ENCODE measurements around the gene PRKCZ. TPM values are rescaled to one million over a fixed set of nuclear protein-coding genes. Genes with fewer than 3 reads are reported as not detected.
A peak's percentile ranks its signal among the peaks of the same experiment; 100 is the strongest.

The PRKCZ gene
- polyA plus RNA-seq = 68.6 TPM
- long read RNA-seq, donor 1, transcript PRKCZ-201 (18 exons, 2,326 nt) = major isoform, 8 of 13 reads
- long read RNA-seq, donor 1, partial matches to known transcripts = 5 of 13 reads
- long read RNA-seq, donor 1, other reads (novel, unspliced or antisense) = 0 of 13 reads
- long read RNA-seq, donor 2, transcript PRKCZ-201 (18 exons, 2,326 nt) = major isoform, 7 of 34 reads
- long read RNA-seq, donor 2, partial matches to known transcripts = 25 of 34 reads
- long read RNA-seq, donor 2, other reads (novel, unspliced or antisense) = 0 of 34 reads
- long read RNA-seq, donor 3 = 0 reads
- long read RNA-seq, donor 4 = 0 reads
- long read RNA-seq, donor 5, transcript PRKCZ-201 (18 exons, 2,326 nt) = major isoform, 8 of 45 reads
- long read RNA-seq, donor 5, partial matches to known transcripts = 17 of 45 reads
- long read RNA-seq, donor 5, other reads (novel, unspliced or antisense) = 19 of 45 reads
- long read RNA-seq, donor 6, transcript PRKCZ-201 (18 exons, 2,326 nt) = major isoform, 14 of 157 reads
- long read RNA-seq, donor 6, partial matches to known transcripts = 73 of 157 reads
- long read RNA-seq, donor 6, other reads (novel, unspliced or antisense) = 69 of 157 reads
- long read RNA-seq, donor 7, partial matches to known transcripts = 24 of 41 reads
- long read RNA-seq, donor 7, other reads (novel, unspliced or antisense) = 14 of 41 reads
- long read RNA-seq, donor 8, transcript PRKCZ-201 (18 exons, 2,326 nt) = major isoform, 6 of 17 reads
- long read RNA-seq, donor 8, partial matches to known transcripts = 11 of 17 reads
- long read RNA-seq, donor 8, other reads (novel, unspliced or antisense) = 0 of 17 reads
- long read RNA-seq, donor 9, transcript PRKCZ-201 (18 exons, 2,326 nt) = major isoform, 9 of 26 reads
- long read RNA-seq, donor 9, partial matches to known transcripts = 15 of 26 reads
- long read RNA-seq, donor 9, other reads (novel, unspliced or antisense) = 0 of 26 reads
- long read RNA-seq, donor 10, transcript PRKCZ-201 (18 exons, 2,326 nt) = major isoform, 20 of 119 reads
- long read RNA-seq, donor 10, partial matches to known transcripts = 66 of 119 reads
- long read RNA-seq, donor 10, other reads (novel, unspliced or antisense) = 32 of 119 reads
- long read RNA-seq, donor 11, transcript PRKCZ-201 (18 exons, 2,326 nt) = major isoform, 11 of 19 reads
- long read RNA-seq, donor 11, partial matches to known transcripts = 7 of 19 reads
- long read RNA-seq, donor 11, other reads (novel, unspliced or antisense) = 0 of 19 reads

GRCh38 chr1:2049718-2050431, at the start of gene PRKCZ:
TSS of gene PRKCZ (plus strand) at chr1:2050411. CDS start at chr1:2050631, 220 bp downstream.
- DNase-seq = peak; percentile 91 to 97
- H3K9me3 ChIP-seq (ENCODE audit: control insufficient read depth, low read depth, low read length) = no peaks in the 10 kb centered on the region
- H3K4me3 ChIP-seq (ENCODE audit: low read length) = peak within 1 kb of the TSS; percentile 79
- H3K27ac ChIP-seq (ENCODE audit: low read length) = peak within 1 kb of the TSS; percentile 99
- peaks cover 60% of the 10 kb centered on the region for H3K4me1 ChIP-seq (ENCODE audit: control insufficient read depth, insufficient read depth, low read length)
- H3K27me3 ChIP-seq (ENCODE audit: control insufficient read depth, insufficient read depth, low read length) = peaks cover 19% of the 10 kb centered on the region
- no CpG with 5 or more reads among the region's 83 CpGs for WGBS (ENCODE audit: insufficient coverage, low lambda C conversion rate)
- H3K36me3 ChIP-seq (ENCODE audit: control insufficient read depth, insufficient read depth, low read length) = no peaks in the 10 kb centered on the region

GRCh38 chr1:2000432-2000831, 49.8 kb upstream of the PRKCZ start:
- Histone ChIP-seq H3K4me1 (ENCODE audit: control insufficient read depth, insufficient read depth, low read length) (peaks cover 3% of the 10 kb centered on the region), H3K9me3 (ENCODE audit: control insufficient read depth, low read depth, low read length) (peaks cover 3% of the 10 kb centered on the region), H3K27me3 (ENCODE audit: control insufficient read depth, insufficient read depth, low read length) (peaks cover 25% of the 10 kb centered on the region), H3K4me3 (ENCODE audit: low read length) (no peak overlapping the region), H3K27ac (ENCODE audit: low read length) (no peak overlapping the region), H3K36me3 (ENCODE audit: control insufficient read depth, insufficient read depth, low read length) (no peaks in the 10 kb centered on the region)
- WGBS (ENCODE audit: insufficient coverage, low lambda C conversion rate) = no CpG with 5 or more reads among the region's 7 CpGs
- no peak for DNase-seq

- DNase-seq = no peak
- Histone ChIP-seq H3K4me1 (ENCODE audit: control insufficient read depth, insufficient read depth, low read length) (peaks cover 3% of the 10 kb centered on the region), H3K4me3 (ENCODE audit: low read length) (no peak overlapping the region), H3K36me3 (ENCODE audit: control insufficient read depth, insufficient read depth, low read length) (no peaks in the 10 kb centered on the region), H3K27ac (ENCODE audit: low read length) (no peak overlapping the region), H3K9me3 (ENCODE audit: control insufficient read depth, low read depth, low read length) (peaks cover 3% of the 10 kb centered on the region), H3K27me3 (ENCODE audit: control insufficient read depth, insufficient read depth, low read length) (peaks cover 26% of the 10 kb centered on the region)
- WGBS (ENCODE audit: insufficient coverage, low lambda C conversion rate) = no CpG with 5 or more reads among the region's 9 CpGs
Measured at GRCh38 chr1:2000850-2001249, 49.4 kb upstream of the PRKCZ start.

GRCh38 chr1:2001773-2002411, 48.3 kb upstream of the PRKCZ start:
- no peaks in the 10 kb centered on the region for H3K36me3 ChIP-seq (ENCODE audit: control insufficient read depth, insufficient read depth, low read length)
- peaks cover 30% of the 10 kb centered on the region for H3K27me3 ChIP-seq (ENCODE audit: control insufficient read depth, insufficient read depth, low read length)
- H3K4me1 ChIP-seq (ENCODE audit: control insufficient read depth, insufficient read depth, low read length) = peaks cover 3% of the 10 kb centered on the region
- H3K27ac ChIP-seq (ENCODE audit: low read length) = no peak overlapping the region
- no peak for DNase-seq
- 100% methylated on average over 1 of the region's 13 CpGs for WGBS (ENCODE audit: insufficient coverage, low lambda C conversion rate)
- H3K4me3 ChIP-seq (ENCODE audit: low read length) = no peak overlapping the region
- H3K9me3 ChIP-seq (ENCODE audit: control insufficient read depth, low read depth, low read length) = peaks cover 3% of the 10 kb centered on the region

GRCh38 chr1:2003541-2004131, 46.6 kb upstream of the PRKCZ start, which contains the start of gene CFAP74:
TSS of gene CFAP74 (minus strand) at chr1:2003786. CDS start at chr1:1990956, 12,830 bp downstream.
- Histone ChIP-seq H3K9me3 (ENCODE audit: control insufficient read depth, low read depth, low read length) (peaks cover 3% of the 10 kb centered on the region), H3K27me3 (ENCODE audit: control insufficient read depth, insufficient read depth, low read length) (peaks cover 35% of the 10 kb centered on the region), H3K4me1 (ENCODE audit: control insufficient read depth, insufficient read depth, low read length) (peaks cover 3% of the 10 kb centered on the region), H3K36me3 (ENCODE audit: control insufficient read depth, insufficient read depth, low read length) (no peaks in the 10 kb centered on the region), H3K4me3 (ENCODE audit: low read length) (no peak within 1 kb of the TSS), H3K27ac (ENCODE audit: low read length) (no peak within 1 kb of the TSS)
- WGBS (ENCODE audit: insufficient coverage, low lambda C conversion rate) = no CpG with 5 or more reads among the region's 49 CpGs
- peak in 1 of 2 donors; percentile 46 for DNase-seq

- no peak overlapping the region for H3K27ac ChIP-seq (ENCODE audit: low read length)
- H3K36me3 ChIP-seq (ENCODE audit: control insufficient read depth, insufficient read depth, low read length) = no peaks in the 10 kb centered on the region
- H3K4me3 ChIP-seq (ENCODE audit: low read length) = no peak overlapping the region
- H3K27me3 ChIP-seq (ENCODE audit: control insufficient read depth, insufficient read depth, low read length) = peaks cover 35% of the 10 kb centered on the region
- 47% methylated on average over 3 of the region's 21 CpGs for WGBS (ENCODE audit: insufficient coverage, low lambda C conversion rate)
- no peak for DNase-seq
- H3K9me3 ChIP-seq (ENCODE audit: control insufficient read depth, low read depth, low read length) = peaks cover 3% of the 10 kb centered on the region
- H3K4me1 ChIP-seq (ENCODE audit: control insufficient read depth, insufficient read depth, low read length) = peaks cover 3% of the 10 kb centered on the region
Measured at GRCh38 chr1:2004856-2005255, 45.4 kb upstream of the PRKCZ start.

- Histone ChIP-seq H3K9me3 (ENCODE audit: control insufficient read depth, low read depth, low read length) (no peaks in the 10 kb centered on the region), H3K4me1 (ENCODE audit: control insufficient read depth, insufficient read depth, low read length) (no peaks in the 10 kb centered on the region), H3K36me3 (ENCODE audit: control insufficient read depth, insufficient read depth, low read length) (no peaks in the 10 kb centered on the region), H3K27ac (ENCODE audit: low read length) (no peak overlapping the region), H3K4me3 (ENCODE audit: low read length) (no peak overlapping the region), H3K27me3 (ENCODE audit: control insufficient read depth, insufficient read depth, low read length) (peaks cover 36% of the 10 kb centered on the region)
- DNase-seq = no peak
- 80% methylated on average over 1 of the region's 27 CpGs for WGBS (ENCODE audit: insufficient coverage, low lambda C conversion rate)
Measured at GRCh38 chr1:2009101-2010053, 40.8 kb upstream of the PRKCZ start.

GRCh38 chr1:2014181-2014580, 36.0 kb upstream of the PRKCZ start:
- no peaks in the 10 kb centered on the region for H3K36me3 ChIP-seq (ENCODE audit: control insufficient read depth, insufficient read depth, low read length)
- peaks cover 57% of the 10 kb centered on the region for H3K27me3 ChIP-seq (ENCODE audit: control insufficient read depth, insufficient read depth, low read length)
- no peaks in the 10 kb centered on the region for H3K4me1 ChIP-seq (ENCODE audit: control insufficient read depth, insufficient read depth, low read length)
- peaks cover 3% of the 10 kb centered on the region for H3K9me3 ChIP-seq (ENCODE audit: control insufficient read depth, low read depth, low read length)
- H3K27ac ChIP-seq (ENCODE audit: low read length) = no peak overlapping the region
- DNase-seq = no peak
- no peak overlapping the region for H3K4me3 ChIP-seq (ENCODE audit: low read length)
- WGBS (ENCODE audit: insufficient coverage, low lambda C conversion rate) = 67% methylated on average over 7 of the region's 15 CpGs

Data from large intestine (tissue), 12 donors.